H9 (cell line): Measurements from ENCODE around the gene METTL23. TPM values are rescaled to one million over a fixed set of nuclear protein-coding genes. Genes with fewer than 3 reads are reported as not detected.

Source experiments
- DNase-seq: peaks from one replicate; pipeline ENCODE4 v3.0.0-alpha.2; 2017
- H2AFZ ChIP-seq: one replicate; pipeline ENCODE4 v1.6.1; 2013; ENCODE audit warnings: mild to moderate bottlenecking, low read length, control low read depth, moderate library complexity
- H2AK5ac ChIP-seq: 2 replicates; pipeline ENCODE4 v1.6.1; 2013; ENCODE audit warnings: low read length, control low read depth, mixed read lengths; ENCODE audit not compliant: insufficient read length
- H2BK120ac ChIP-seq: one replicate; pipeline ENCODE4 v1.6.1; 2013; ENCODE audit warnings: low read depth, mild to moderate bottlenecking, low read length, control low read depth, inconsistent platforms; ENCODE audit not compliant: poor library complexity, severe bottlenecking
- H2BK12ac ChIP-seq: 2 replicates; pipeline ENCODE4 v1.6.1; 2013; ENCODE audit warnings: low read length, control low read depth, mixed read lengths, low read depth; ENCODE audit not compliant: insufficient read length
- H2BK15ac ChIP-seq: 2 replicates; pipeline ENCODE4 v1.6.1; 2013; ENCODE audit warnings: low read depth, low read length, control low read depth
- H2BK20ac ChIP-seq: one replicate; pipeline ENCODE4 v1.6.1; 2013; ENCODE audit warnings: low read depth, mild to moderate bottlenecking, low read length, control low read depth, inconsistent platforms; ENCODE audit not compliant: poor library complexity, severe bottlenecking
- H2BK5ac ChIP-seq: 2 replicates; pipeline ENCODE4 v1.6.1; 2013; ENCODE audit warnings: low read length, control low read depth, mixed read lengths; ENCODE audit not compliant: insufficient read length
- H3K14ac ChIP-seq: 2 replicates; pipeline ENCODE4 v1.6.1; 2013; ENCODE audit warnings: low read length, control low read depth; ENCODE audit not compliant: insufficient read depth
- H3K18ac ChIP-seq: 2 replicates; pipeline ENCODE4 v1.6.1; 2013; ENCODE audit warnings: low read depth, mild to moderate bottlenecking, mixed read lengths, low read length, control low read depth; ENCODE audit not compliant: insufficient read length
- H3K23ac ChIP-seq: 2 replicates; pipeline ENCODE4 v1.6.1; 2013; ENCODE audit warnings: low read length, control low read depth, mixed read lengths, low read depth; ENCODE audit not compliant: insufficient read length
- H3K23me2 ChIP-seq: 2 replicates; pipeline ENCODE4 v1.6.1; 2013; ENCODE audit warnings: low read depth, mild to moderate bottlenecking, mixed read lengths, low read length, control low read depth; ENCODE audit not compliant: insufficient read length, poor library complexity, severe bottlenecking
- H3K27ac ChIP-seq: 2 replicates; pipeline ENCODE4 v1.5.1; 2013; ENCODE audit warnings: low read length, control low read depth, mixed read lengths, low read depth; ENCODE audit not compliant: insufficient read length
- H3K27me3 ChIP-seq: 2 replicates; pipeline ENCODE4 v1.6.1; 2013; ENCODE audit warnings: low read length, control low read depth, inconsistent platforms; ENCODE audit not compliant: insufficient read depth
- H3K4ac ChIP-seq: 2 replicates; pipeline ENCODE4 v1.6.1; 2013; ENCODE audit warnings: low read depth, mild to moderate bottlenecking, control low read depth, inconsistent platforms, low read length, moderate library complexity
- H3K4me1 ChIP-seq: 2 replicates; pipeline ENCODE4 v1.6.1; 2013; ENCODE audit warnings: low read length, control low read depth, inconsistent platforms; ENCODE audit not compliant: insufficient read depth
- H3K4me2 ChIP-seq: 2 replicates; pipeline ENCODE4 v1.6.1; 2013; ENCODE audit warnings: low read length, control low read depth, mixed read lengths; ENCODE audit not compliant: insufficient read length, insufficient read depth
- H3K56ac ChIP-seq: 2 replicates; pipeline ENCODE4 v1.6.1; 2013; ENCODE audit warnings: low read depth, mild to moderate bottlenecking, mixed read lengths, low read length, control low read depth; ENCODE audit not compliant: insufficient read length
- H3K79me1 ChIP-seq: 2 replicates; pipeline ENCODE4 v1.6.1; 2013; ENCODE audit warnings: low read depth, mild to moderate bottlenecking, moderate library complexity, low read length, control low read depth, inconsistent platforms; ENCODE audit not compliant: insufficient read depth, poor library complexity, severe bottlenecking
- H3K79me2 ChIP-seq: 2 replicates; pipeline ENCODE4 v1.6.1; 2013; ENCODE audit warnings: low read length, control low read depth, inconsistent platforms; ENCODE audit not compliant: insufficient read depth
- H3K9ac ChIP-seq: 2 replicates; pipeline ENCODE4 v1.6.1; 2013; ENCODE audit warnings: low read length, control low read depth, mixed read lengths; ENCODE audit not compliant: insufficient read length; ENCODE audit errors: extremely low read depth
- H3K9me3 ChIP-seq: one replicate; pipeline ENCODE4 v1.6.1; 2013; ENCODE audit warnings: low read depth, low read length, inconsistent platforms; ENCODE audit not compliant: control insufficient read depth
- H3T11ph ChIP-seq: one replicate; pipeline ENCODE4 v1.6.1; 2013; ENCODE audit warnings: mild to moderate bottlenecking, low read length, control low read depth, inconsistent platforms
- H4K20me1 ChIP-seq: one replicate; pipeline ENCODE4 v1.6.1; 2013; ENCODE audit not compliant: control insufficient read depth, insufficient read length, insufficient read depth
- H4K5ac ChIP-seq: 2 replicates; pipeline ENCODE4 v1.6.1; 2013; ENCODE audit warnings: low read depth, mild to moderate bottlenecking, mixed read lengths, low read length, control low read depth; ENCODE audit not compliant: insufficient read length
- H4K8ac ChIP-seq: replicated peaks from 2 replicates; pipeline ENCODE4 v1.6.1; 2013; ENCODE audit warnings: low read length, control low read depth, mixed read lengths, low read depth; ENCODE audit not compliant: insufficient read length
- H4K91ac ChIP-seq: 2 replicates; pipeline ENCODE4 v1.6.1; 2013; ENCODE audit warnings: low read depth, mild to moderate bottlenecking, moderate library complexity, mixed read lengths, low read length, control low read depth; ENCODE audit not compliant: insufficient read length
- H3K27ac Mint-ChIP-seq, 3 experiments: 2 replicates in 2 of 3; 3 replicates in 1 of 3; pipeline ENCODE4 v1.8.0; 2020 to 2021; ENCODE audit warnings: mixed read lengths in 3 of 3, mild to moderate bottlenecking in 1 of 3, moderate library complexity in 1 of 3
- H3K27me3 Mint-ChIP-seq: 2 replicates; pipeline ENCODE4 v1.8.0; 2021; ENCODE audit warnings: low read depth, mild to moderate bottlenecking, moderate library complexity, mixed read lengths
- H3K36me3 Mint-ChIP-seq, 3 experiments: 2 replicates in 2 of 3; 3 replicates in 1 of 3; pipeline ENCODE4 v1.8.0; 2020 to 2021; ENCODE audit warnings: low read depth in 3 of 3, mixed read lengths in 3 of 3; ENCODE audit not compliant: insufficient read depth in 1 of 3
- H3K4me1 Mint-ChIP-seq, 2 experiments: 2 replicates each; pipeline ENCODE4 v1.8.0; 2020; ENCODE audit warnings: mixed read lengths in 2 of 2
- H3K4me3 Mint-ChIP-seq, 2 experiments: 2 replicates in 1 of 2; 3 replicates in 1 of 2; pipeline ENCODE4 v1.8.0; 2020 to 2021; ENCODE audit warnings: mild to moderate bottlenecking in 2 of 2, mixed read lengths in 2 of 2, moderate library complexity in 1 of 2
- H3K9me3 Mint-ChIP-seq, 2 experiments: 2 replicates in 1 of 2; 3 replicates in 1 of 2; pipeline ENCODE4 v1.8.0; 2020; ENCODE audit warnings: mild to moderate bottlenecking in 2 of 2, mixed read lengths in 2 of 2, moderate library complexity in 1 of 2
- WGBS: extraction: QIAGEN DNeasy Blood & Tissue Kit; methylation state at CpG from one replicate; pipeline ENCODE4 v1.1.7; 2013; ENCODE audit warnings: missing lambda C conversion rate, low lambda C conversion rate, mixed read lengths; ENCODE audit not compliant: insufficient read length; ENCODE audit errors: extremely low coverage; 5-methylcytosine and 5-hydroxymethylcytosine counted together
- total RNA-seq: library from RNA; stranded (reverse); gene quantifications from 2 replicates; pipeline ENCODE4 v1.2.1, GENCODE V29; 2021
- TF ChIP-seq, protein P1 (sequence below): fragments of 200-600 bp; sonication (generic); conservative IDR thresholded peaks from 3 replicates; pipeline ENCODE4 v1.8.0; 2021; ENCODE audit warnings: antibody characterized with exemption, mild to moderate bottlenecking

METTL23 gene
- total RNA-seq, 1 experiment from 2014 or later, result 29.9 TPM

DNA sequence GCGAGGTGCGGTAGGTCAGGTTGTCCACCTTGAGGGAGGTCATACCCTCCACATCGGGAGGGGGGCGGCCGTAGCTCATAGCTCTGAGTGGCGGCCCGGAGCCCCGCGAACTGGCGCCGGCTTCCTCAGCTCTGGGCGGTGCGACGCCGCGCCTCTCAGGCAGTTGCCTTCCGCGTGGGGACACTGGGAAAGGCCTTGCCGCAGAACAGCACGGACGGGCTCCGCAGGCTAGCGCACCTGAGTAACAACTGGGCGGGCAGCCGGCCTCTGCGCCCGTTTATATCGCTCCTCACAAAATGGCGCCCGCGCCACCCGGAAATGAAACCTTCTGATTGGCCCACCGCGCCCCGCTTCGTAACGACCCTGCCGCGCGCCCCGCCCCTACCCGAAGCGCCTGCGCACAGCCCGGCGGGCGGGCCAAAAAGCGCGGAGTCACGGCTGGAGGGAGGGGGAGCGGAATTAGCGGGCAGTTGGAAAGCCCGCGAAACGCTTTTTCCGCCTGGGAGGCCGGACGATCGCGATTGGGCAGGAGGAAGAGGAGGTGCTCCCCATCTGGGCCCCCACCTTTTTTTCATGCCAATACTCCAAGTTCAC is 10.5 kb downstream of the METTL23 start, which contains the start of gene SRSF2:
SRSF2 (minus strand) TSS at position 250 of the 594 bp plus-strand sequence; CDS start at position 79, 171 bp downstream.
- WGBS, result no CpG with 5 or more reads among the region's 60 CpGs
- Histone ChIP-seq H3K27ac (peak within 1 kb of the TSS; percentile 78), H3K4me2 (peak within 1 kb of the TSS; percentile 71), H2AK5ac (no peak within 1 kb of the TSS), H3T11ph (peak within 1 kb of the TSS; percentile 98), H3K56ac (peak within 1 kb of the TSS; percentile 93), H3K14ac (peak within 1 kb of the TSS; percentile 99), H2BK5ac (peak within 1 kb of the TSS; percentile 84), H3K9ac (peak within 1 kb of the TSS; percentile 96), H4K91ac (peak within 1 kb of the TSS; percentile 79), H2AFZ (no peak within 1 kb of the TSS), H3K9me3 (no peaks in the 10 kb centered on the region), H3K4ac (peak within 1 kb of the TSS; percentile 71), H3K27me3 (no peaks in the 10 kb centered on the region), H3K23ac (peak within 1 kb of the TSS; percentile 20), H3K23me2 (no peaks in the 10 kb centered on the region), H2BK20ac (no peak within 1 kb of the TSS), H3K79me1 (no peaks in the 10 kb centered on the region), H4K8ac (no peak within 1 kb of the TSS), H2BK120ac (peak within 1 kb of the TSS; percentile 93), H2BK12ac (peak within 1 kb of the TSS; percentile 97), H3K79me2 (peaks cover 17% of the 10 kb centered on the region; the same call in 1 of the 2 replicates), H4K5ac (peak within 1 kb of the TSS; percentile 73), H3K4me1 (no peaks in the 10 kb centered on the region), H3K18ac (peak within 1 kb of the TSS; percentile 99), H2BK15ac (no peak within 1 kb of the TSS), H4K20me1 (no peaks in the 10 kb centered on the region)
- DNase-seq, result peak; percentile 100
- Mint-ChIP-seq H3K36me3 (peaks cover 39 to 58% (median 43%) of the 10 kb centered on the region in 3 experiments), H3K4me1 (peaks cover 29 to 34% of the 10 kb centered on the region in 2 experiments), H3K27me3 (peaks cover 2% of the 10 kb centered on the region), H3K27ac (peak within 1 kb of the TSS; percentile 100), H3K9me3 (peaks cover 3 to 7% of the 10 kb centered on the region in 2 experiments; a peak in 2 of 5 replicates), H3K4me3 (peak within 1 kb of the TSS; percentile 99 to 100)
- TF ChIP-seq, protein P1, sequence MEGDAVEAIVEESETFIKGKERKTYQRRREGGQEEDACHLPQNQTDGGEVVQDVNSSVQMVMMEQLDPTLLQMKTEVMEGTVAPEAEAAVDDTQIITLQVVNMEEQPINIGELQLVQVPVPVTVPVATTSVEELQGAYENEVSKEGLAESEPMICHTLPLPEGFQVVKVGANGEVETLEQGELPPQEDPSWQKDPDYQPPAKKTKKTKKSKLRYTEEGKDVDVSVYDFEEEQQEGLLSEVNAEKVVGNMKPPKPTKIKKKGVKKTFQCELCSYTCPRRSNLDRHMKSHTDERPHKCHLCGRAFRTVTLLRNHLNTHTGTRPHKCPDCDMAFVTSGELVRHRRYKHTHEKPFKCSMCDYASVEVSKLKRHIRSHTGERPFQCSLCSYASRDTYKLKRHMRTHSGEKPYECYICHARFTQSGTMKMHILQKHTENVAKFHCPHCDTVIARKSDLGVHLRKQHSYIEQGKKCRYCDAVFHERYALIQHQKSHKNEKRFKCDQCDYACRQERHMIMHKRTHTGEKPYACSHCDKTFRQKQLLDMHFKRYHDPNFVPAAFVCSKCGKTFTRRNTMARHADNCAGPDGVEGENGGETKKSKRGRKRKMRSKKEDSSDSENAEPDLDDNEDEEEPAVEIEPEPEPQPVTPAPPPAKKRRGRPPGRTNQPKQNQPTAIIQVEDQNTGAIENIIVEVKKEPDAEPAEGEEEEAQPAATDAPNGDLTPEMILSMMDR, result no peak
